ENCODE measurements around the gene IQCC. TPM values are rescaled to one million over a fixed set of nuclear protein-coding genes. Genes with fewer than 3 reads are reported as not detected.

The IQCC gene
- total and polyA plus RNA-seq, 8 donors, result 1.9 to 8.7 (median 7.9) TPM

- intact Hi-C loops (cut with DNase I), result no loop called here
- no peak overlapping the region for H3K4me3 ChIP-seq
- H3K9me3 ChIP-seq, result no peaks in the 10 kb centered on the region
- DNase-seq (no peak), ATAC-seq (no peak)
- no peaks in the 10 kb centered on the region for H3K27me3 ChIP-seq
- H3K4me1 ChIP-seq, result peaks cover 10 to 40% of the 10 kb centered on the region in 2 donors
- peaks cover 9 to 96% of the 10 kb centered on the region in 2 donors for H3K36me3 ChIP-seq
- H3K27ac ChIP-seq, result no peak overlapping the region
- TF ChIP-seq CTCF (IDR thresholded peaks at IDR 0.05), result no peak
These were observed 19.4 kb upstream of the IQCC start for GRCh38 chr1:32186077-32186476.

GRCh38 chr1:32186491-32186890, 19.0 kb upstream of the IQCC start:
- no peaks in the 10 kb centered on the region for H3K9me3 ChIP-seq
- H3K36me3 ChIP-seq, result peaks cover 9 to 97% of the 10 kb centered on the region in 2 donors
- H3K4me1 ChIP-seq, result peaks cover 6 to 35% of the 10 kb centered on the region in 2 donors
- ATAC-seq, result no peak
- H3K4me3 ChIP-seq, result no peak overlapping the region
- no peak for DNase-seq
- TF ChIP-seq CTCF (IDR thresholded peaks at IDR 0.05), result no peak
- H3K27me3 ChIP-seq, result no peaks in the 10 kb centered on the region
- no peak overlapping the region for H3K27ac ChIP-seq
- intact Hi-C loops (cut with DNase I), result no loop called here

GRCh38 chr1:32187850-32188249, 17.6 kb upstream of the IQCC start:
- no peak for TF ChIP-seq CTCF (IDR thresholded peaks at IDR 0.05)
- H3K36me3 ChIP-seq, result peaks cover 9 to 97% of the 10 kb centered on the region in 2 donors
- no peak overlapping the region for H3K27ac ChIP-seq
- intact Hi-C loops (cut with DNase I), result no loop called here
- DNase-seq (no peak), ATAC-seq (no peak)
- no peaks in the 10 kb centered on the region for H3K27me3 ChIP-seq
- H3K4me1 ChIP-seq, result peaks cover 0 to 22% of the 10 kb centered on the region in 2 donors
- no peaks in the 10 kb centered on the region for H3K9me3 ChIP-seq
- H3K4me3 ChIP-seq, result no peak overlapping the region

GRCh38 chr1:32192220-32192948, 13.1 kb upstream of the IQCC start:
- peaks cover 13 to 100% of the 10 kb centered on the region in 2 donors for H3K36me3 ChIP-seq
- H3K4me3 ChIP-seq, result no peak overlapping the region
- intact Hi-C loops (cut with DNase I), result no loop called here
- H3K27ac ChIP-seq, result no peak overlapping the region
- no peaks in the 10 kb centered on the region for H3K4me1 ChIP-seq
- no peak for TF ChIP-seq CTCF (IDR thresholded peaks at IDR 0.05)
- DNase-seq, result no peak
- no peaks in the 10 kb centered on the region for H3K27me3 ChIP-seq
- no peaks in the 10 kb centered on the region for H3K9me3 ChIP-seq
- no peak for ATAC-seq

GRCh38 chr1:32194984-32195383, 10.5 kb upstream of the IQCC start:
- TF ChIP-seq CTCF (IDR thresholded peaks at IDR 0.05), result no peak
- peaks cover 4 to 6% of the 10 kb centered on the region in 2 donors for H3K4me1 ChIP-seq
- no peak overlapping the region for H3K4me3 ChIP-seq
- intact Hi-C loops (cut with DNase I), result no loop called here
- no peaks in the 10 kb centered on the region for H3K9me3 ChIP-seq
- no peak overlapping the region for H3K27ac ChIP-seq
- DNase-seq, result no peak
- no peaks in the 10 kb centered on the region for H3K27me3 ChIP-seq
- ATAC-seq, result no peak
- peaks cover 4 to 89% of the 10 kb centered on the region in 2 donors for H3K36me3 ChIP-seq
